ENCODE measurements around the gene CDK7. TPM values are rescaled to one million over a fixed set of nuclear protein-coding genes. Genes with fewer than 3 reads are reported as not detected.

The CDK7 gene
- 61.7 and 77.6 TPM in 2 replicates for total RNA-seq

GRCh38 chr5:69234457-69235268 lies at the start of gene CDK7:
TSS of gene CDK7 (plus strand) at chr5:69234886. CDS start at chr5:69234976, 90 bp downstream.

GRCh38 chr5:69189162-69190086 lies 45.3 kb upstream of the CDK7 start, which contains the start of gene CENPH:
TSS of gene CENPH (plus strand) at chr5:69189583. CDS start at chr5:69189635, 52 bp downstream.

Other genes with a start within 250 kb of the CDK7 start
- gene SLC30A5, start 140.9 kb upstream of the CDK7 start, total RNA-seq = 46.9 and 50.6 TPM in 2 replicates
- 8.5 and 34.5 TPM in 2 replicates for gene CCNB1, start 67.7 kb upstream of the CDK7 start, total RNA-seq
- gene CENPH, start 45.3 kb upstream of the CDK7 start, total RNA-seq = 7.2 and 9.6 TPM in 2 replicates
- 3.8 and 3.9 TPM in 2 replicates for gene CCDC125, start 97.9 kb downstream of the CDK7 start, total RNA-seq
- 26.0 and 30.3 TPM in 2 replicates for gene AK6, start 134.6 kb downstream of the CDK7 start, total RNA-seq
- 60.5 and 74.7 TPM in 2 replicates for gene TAF9, start 134.6 kb downstream of the CDK7 start, total RNA-seq
- 18.8 and 20.0 TPM in 2 replicates for gene RAD17, start 134.9 kb downstream of the CDK7 start, total RNA-seq
- 24.8 and 27.3 TPM in 2 replicates for gene MARVELD2, start 180.2 kb downstream of the CDK7 start, total RNA-seq

Data from tracheal epithelial cell (primary cell).